ENCODE measurements around the gene STX3. TPM values are rescaled to one million over a fixed set of nuclear protein-coding genes. Genes with fewer than 3 reads are reported as not detected.

STX3 gene
- total and polyA plus RNA-seq, 2 of the 4 experiments (the other 2 are of a cell fraction), result 5.0 to 5.4 TPM

GRCh38 chr11:59829358-59829757, 74.2 kb downstream of the STX3 start:
- Histone ChIP-seq H2BK15ac (ENCODE audit: low read depth, low read length) (no peak overlapping the region), H3K36me3 (ENCODE audit: control insufficient read depth, insufficient read depth, low read length) (no peaks in the 10 kb centered on the region), H2AFZ (replicated peaks; ENCODE audit: low read length, poor library complexity) (no peak overlapping the region), H2AK9ac (replicated peaks; ENCODE audit: low read depth, low read length, poor library complexity) (no peak overlapping the region), H4K8ac (ENCODE audit: low read depth in 2 of 2, low read length in 2 of 2) (no peak overlapping the region), H3K4me3 (ENCODE audit: insufficient read depth, low read depth, low read length) (no peak overlapping the region), H3K18ac (ENCODE audit: low read depth, low read length) (no peak overlapping the region), H4K20me1 (ENCODE audit: insufficient read depth, low read length) (no peaks in the 10 kb centered on the region), H3K79me1 (ENCODE audit: low read depth in 1 of 2, low read length in 2 of 2) (no peaks in the 10 kb centered on the region), H3K4me1 (ENCODE audit: control insufficient read depth, insufficient read depth, low read length) (no peaks in the 10 kb centered on the region), H2BK20ac (ENCODE audit: low read depth, low read length) (no peak overlapping the region), H2BK5ac (ENCODE audit: low read depth, low read length, poor library complexity, severe bottlenecking) (no peak overlapping the region), H2BK120ac (ENCODE audit: low read depth, low read length) (no peak overlapping the region), H3K9ac (ENCODE audit: low read depth, low read length) (no peak overlapping the region), H4K5ac (ENCODE audit: low read depth, low read length) (no peak overlapping the region), H3K9me3 (ENCODE audit: control insufficient read depth, insufficient read depth, low read length) (no peaks in the 10 kb centered on the region), H3K23ac (ENCODE audit: low read depth, low read length) (no peak overlapping the region), H3K9me1 (ENCODE audit: insufficient read depth, low read length) (no peaks in the 10 kb centered on the region), H3K4ac (ENCODE audit: low read depth, low read length) (no peak overlapping the region), H2AK5ac (ENCODE audit: low read depth, low read length) (no peak overlapping the region), H3K14ac (replicated peaks; ENCODE audit: low read depth, low read length) (no peak overlapping the region), H4K91ac (ENCODE audit: insufficient read depth, low read depth, low read length) (no peak overlapping the region), H3K27me3 (ENCODE audit: control insufficient read depth, insufficient read depth, low read length) (no peaks in the 10 kb centered on the region), H3K27ac (ENCODE audit: insufficient read depth, low read length) (no peak overlapping the region), H3K56ac (ENCODE audit: extremely low read depth, insufficient read depth, low read length) (no peak overlapping the region), H3K4me2 (ENCODE audit: low read depth, low read length) (no peak overlapping the region)
- TF ChIP-seq BHLHE40 (IDR thresholded peaks at IDR 0.05; ENCODE audit: low read depth, low read length), result no peak
- no peak for TF ChIP-seq NFE2L2 (IDR thresholded peaks at IDR 0.05; ENCODE audit: low read depth, low read length)
- no peak for TF ChIP-seq POLR2A (IDR thresholded peaks at IDR 0.05; ENCODE audit: low read depth, low read length)
- no peak for TF ChIP-seq ELK1 (IDR thresholded peaks at IDR 0.05; ENCODE audit: borderline replicate concordance, low read depth, low read length)
- no peak for TF ChIP-seq USF2 (IDR thresholded peaks at IDR 0.05; ENCODE audit: low read depth, low read length)
- no CpG with 5 or more reads among the region's 3 CpGs for WGBS, 2 experiments (ENCODE audit: extremely low coverage in 2 of 2, insufficient read length in 1 of 2)
- in situ Hi-C loops (cut with MboI; ENCODE audit: low sequenced_read_pairs), result loop anchor here (25.0 kb wide), 1 partner anchor 358 kb away; the partner anchor contains the start of gene MS4A6A
- dilution Hi-C loops (cut with HindIII; ENCODE audit: low sequenced_read_pairs, unreplicated experiment), result no loop called here
- no peak for ATAC-seq (ENCODE audit: low read depth)
- intact Hi-C loops (cut with micrococcal nuclease), result loop anchor here (10.0 kb wide), 1 partner anchor 435 kb away; no protein-coding TSS in a partner anchor
- ChIA-PET CTCF (interaction anchor here (0.6 kb wide), 1 partner anchor 141 kb away, joined by 3 read pairs; no protein-coding TSS in a partner anchor), POLR2A (ENCODE audit: unreplicated experiment) (no interaction called here)
- DNase-seq, result no peak
- no TSS peak for BruUV-seq (replicated peaks)
